ENCODE measurements around the gene TAL2. TPM values are rescaled to one million over a fixed set of nuclear protein-coding genes. Genes with fewer than 3 reads are reported as not detected.

Gene TAL2
- total and polyA plus RNA-seq, 9 of the 15 experiments (the other 6 are each of a cell fraction or from before 2014, with no cell fraction given): 0.21 to 3.7 (median 1.1) TPM; not detected in 1

- TF ChIP-seq ATF6 (CRISPR knock-in tag; IDR thresholded peaks at IDR 0.05) (0 out of 2 replicates have a peak, but pooled peaks have one; percentile 74), FOXK1 (CRISPR knock-in tag; IDR thresholded peaks at IDR 0.05; ENCODE audit: borderline replicate concordance) (0 out of 2 replicates have a peak, but pooled peaks have one; percentile 71), CBX1 (IDR thresholded peaks at IDR 0.05; ENCODE audit: low read depth) (peak; percentile 61; the same call in 1 of the 2 replicates), RBM22 (IDR thresholded peaks at IDR 0.05; ENCODE audit: low read depth, low read length, poor library complexity, severe bottlenecking) (peak; percentile 57), CEBPB (tag; IDR thresholded peaks at IDR 0.05) (no peak), ZNF24 (IDR thresholded peaks at IDR 0.05) (0 out of 2 replicates have a peak, but pooled peaks have one; percentile 31), TEAD1 (CRISPR knock-in tag; IDR thresholded peaks at IDR 0.05) (peak in 1 of 2 experiments; percentile 76; a peak in 1 of 4 replicates), KLF13 (tag; IDR thresholded peaks at IDR 0.05; ENCODE audit: borderline replicate concordance, low read depth) (0 out of 2 replicates have a peak, but pooled peaks have one; percentile 18), TARDBP (IDR thresholded peaks at IDR 0.05) (no peak), MLX (CRISPR knock-in tag; conservative IDR thresholded peaks at IDR 0.05) (0 out of 4 replicates have a peak, but pooled peaks of 1 of the 2 experiments have one; percentile 65), ZBTB40 (IDR thresholded peaks at IDR 0.05) (no peak; the same call in 1 of the 2 replicates), ZBTB40 (CRISPR knock-in tag; IDR thresholded peaks at IDR 0.05) (no peak), MAZ (CRISPR knock-in tag; conservative IDR thresholded peaks at IDR 0.05 in 1 of 2, IDR thresholded peaks at IDR 0.05 in 1 of 2) (peak; percentile 56 to 75; a peak in 3 of 4 replicates), GATAD2A (IDR thresholded peaks at IDR 0.05) (peak; percentile 85; the same call in 1 of the 2 replicates), CHD2 (IDR thresholded peaks at IDR 0.05; ENCODE audit: low read depth, low read length) (peak; percentile 13; the same call in 1 of the 2 replicates)
Observed at GRCh38 chr9:105656131-105656921, 5.9 kb upstream of the TAL2 start (continued).

All from K562 (cell line).